Naive B cell (primary cell): Measurements from ENCODE around the gene ZNF777. TPM values are rescaled to one million over a fixed set of nuclear protein-coding genes. Genes with fewer than 3 reads are reported as not detected.
"Not testable (repeated sequence)": the region's sequence is repeated elsewhere in the genome, so short reads cannot be mapped to it uniquely, and the experiment has no call there.

Source experiments
- ATAC-seq, 2 donors: fragments of 150-1000 bp; cut with Tn5 transposase; 2 replicates each; pipeline ENCODE4 v1.10.0; 2021; ENCODE audit warnings: low read depth in 2 of 2, mild to moderate bottlenecking in 2 of 2, moderate library complexity in 2 of 2
- DNase-seq: peaks from one replicate; pipeline ENCODE4 v3.0.0; 2022
- H3K27ac Mint-ChIP-seq, 6 donors: one replicate each; pipeline ENCODE4 v1.8.0; 2020 to 2022; ENCODE audit warnings: mild to moderate bottlenecking in 6 of 6, mixed read lengths in 6 of 6, moderate library complexity in 5 of 6, inconsistent platforms in 2 of 6
- H3K27me3 Mint-ChIP-seq, 3 donors: one replicate each; pipeline ENCODE4 v1.8.0; 2021 to 2022; ENCODE audit warnings: mixed read lengths in 3 of 3, mild to moderate bottlenecking in 1 of 3
- H3K36me3 Mint-ChIP-seq, 2 donors: one replicate each; pipeline ENCODE4 v1.8.0; 2020 to 2022; ENCODE audit warnings: mixed read lengths in 2 of 2, inconsistent platforms in 1 of 2, mild to moderate bottlenecking in 1 of 2
- H3K4me1 Mint-ChIP-seq, 3 donors: one replicate each; pipeline ENCODE4 v1.8.0; 2020 to 2022; ENCODE audit warnings: mixed read lengths in 3 of 3, inconsistent platforms in 1 of 3, mild to moderate bottlenecking in 1 of 3, moderate library complexity in 1 of 3
- H3K4me3 Mint-ChIP-seq, 8 donors: one replicate each; pipeline ENCODE4 v1.8.0; 2020 to 2022; ENCODE audit warnings: mild to moderate bottlenecking in 8 of 8, mixed read lengths in 8 of 8, moderate library complexity in 8 of 8, inconsistent platforms in 2 of 8
- H3K9me3 Mint-ChIP-seq, 7 donors: one replicate each; pipeline ENCODE4 v1.8.0; 2020 to 2022; ENCODE audit warnings: mixed read lengths in 7 of 7, mild to moderate bottlenecking in 5 of 7, inconsistent platforms in 2 of 7, moderate library complexity in 1 of 7
- polyA plus RNA-seq, 6 donors: library from polyadenylated mRNA; unstranded; fragments of 300-500 nt; fragmentation: Illumina TruSeq; gene quantifications; one replicate each; pipeline ENCODE4 v1.2.3, GENCODE V29; 2021; ENCODE audit warnings: low read depth in 6 of 6

ZNF777 gene
- polyA plus RNA-seq, 6 donors from 2014 or later: 0.28 to 2.4 (median 1.3) TPM

DNA sequence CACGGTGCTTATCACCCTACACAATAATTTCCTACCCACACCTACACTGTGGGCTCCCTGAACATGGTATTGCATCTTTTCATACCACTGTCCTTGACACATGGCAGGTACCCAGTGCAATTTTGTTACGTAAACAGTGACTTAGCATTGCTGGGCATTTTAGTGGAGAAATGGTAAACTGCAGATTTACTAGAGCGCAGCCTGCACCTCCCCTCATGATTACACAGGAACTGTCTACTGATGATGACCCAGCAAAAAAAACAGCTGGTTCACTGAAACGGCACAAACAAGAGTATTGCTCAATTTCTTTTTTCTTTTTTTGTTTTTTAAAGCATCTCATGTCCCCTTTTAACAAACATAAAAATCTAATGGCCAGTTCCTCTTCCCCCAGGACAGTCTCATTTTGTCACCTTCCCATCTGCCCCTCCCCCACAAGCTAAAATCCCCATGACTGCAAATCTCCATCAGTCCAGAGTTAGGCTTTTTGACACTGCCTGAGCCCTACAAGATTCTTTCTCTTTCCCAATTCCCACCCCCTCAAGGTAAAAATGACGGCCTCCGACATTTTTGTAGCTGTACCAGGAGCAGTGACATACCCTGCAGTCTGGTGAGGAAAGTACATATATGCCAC is 34.0 kb upstream of the ZNF777 start:
- no peaks in the 10 kb centered on the region for H3K27me3 Mint-ChIP-seq
- no peaks in the 10 kb centered on the region for H3K9me3 Mint-ChIP-seq
- ATAC-seq (no peak), DNase-seq (no peak)
- peaks cover 31 to 38% (median 32%) of the 10 kb centered on the region in 3 donors for H3K4me1 Mint-ChIP-seq
- H3K4me3 Mint-ChIP-seq: peak overlapping the region in 3 of 8 donors; percentile 30 to 98 (median 96)
- H3K36me3 Mint-ChIP-seq: peaks cover 4 to 27% of the 10 kb centered on the region in 2 donors
- H3K27ac Mint-ChIP-seq: peak overlapping the region in 3 of 6 donors; percentile 46 to 86 (median 81)

DNA sequence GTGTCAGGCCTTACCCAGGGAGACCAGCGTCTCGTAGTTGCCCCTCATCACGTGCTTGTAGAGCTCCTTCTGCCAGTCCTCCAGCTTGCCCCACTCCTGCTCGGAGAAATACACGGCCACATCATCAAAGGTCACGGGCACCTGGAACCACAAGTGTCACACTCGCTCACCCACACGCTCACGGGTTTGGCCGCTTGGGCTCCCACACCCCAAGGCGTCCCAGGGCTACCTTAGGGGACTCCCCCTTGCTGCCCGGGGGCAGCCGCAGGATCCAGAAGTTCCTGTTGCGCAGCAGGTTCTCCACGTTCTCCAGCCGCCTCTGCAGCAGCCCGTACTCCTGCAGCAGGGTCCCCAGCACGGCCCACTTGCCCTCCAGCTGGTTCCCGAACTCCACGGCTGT is 33.1 kb upstream of the ZNF777 start:
- not testable (repeated sequence) for H3K27me3 Mint-ChIP-seq, DNase-seq, ATAC-seq, H3K9me3 Mint-ChIP-seq
- Mint-ChIP-seq H3K4me1 (peaks cover 35 to 45% (median 40%) of the 10 kb centered on the region in 3 donors), H3K4me3 (peak overlapping the region in 1 of 8 donors; percentile 22), H3K36me3 (peaks cover 10 to 35% of the 10 kb centered on the region in 2 donors), H3K27ac (peak overlapping the region in 1 of 6 donors; percentile 44)

GRCh38 chr7:149493366-149493765 is 32.5 kb upstream of the ZNF777 start:
- no peaks in the 10 kb centered on the region for H3K9me3 Mint-ChIP-seq
- ATAC-seq: no peak
- no peak for DNase-seq
- H3K4me3 Mint-ChIP-seq: peak overlapping the region in 3 of 8 donors; percentile 27 to 49 (median 47)
- H3K36me3 Mint-ChIP-seq: peaks cover 11 to 40% of the 10 kb centered on the region in 2 donors
- peak overlapping the region in 2 of 6 donors; percentile 19 to 44 for H3K27ac Mint-ChIP-seq
- H3K4me1 Mint-ChIP-seq: peaks cover 35 to 45% (median 40%) of the 10 kb centered on the region in 3 donors
- H3K27me3 Mint-ChIP-seq: no peaks in the 10 kb centered on the region

DNA sequence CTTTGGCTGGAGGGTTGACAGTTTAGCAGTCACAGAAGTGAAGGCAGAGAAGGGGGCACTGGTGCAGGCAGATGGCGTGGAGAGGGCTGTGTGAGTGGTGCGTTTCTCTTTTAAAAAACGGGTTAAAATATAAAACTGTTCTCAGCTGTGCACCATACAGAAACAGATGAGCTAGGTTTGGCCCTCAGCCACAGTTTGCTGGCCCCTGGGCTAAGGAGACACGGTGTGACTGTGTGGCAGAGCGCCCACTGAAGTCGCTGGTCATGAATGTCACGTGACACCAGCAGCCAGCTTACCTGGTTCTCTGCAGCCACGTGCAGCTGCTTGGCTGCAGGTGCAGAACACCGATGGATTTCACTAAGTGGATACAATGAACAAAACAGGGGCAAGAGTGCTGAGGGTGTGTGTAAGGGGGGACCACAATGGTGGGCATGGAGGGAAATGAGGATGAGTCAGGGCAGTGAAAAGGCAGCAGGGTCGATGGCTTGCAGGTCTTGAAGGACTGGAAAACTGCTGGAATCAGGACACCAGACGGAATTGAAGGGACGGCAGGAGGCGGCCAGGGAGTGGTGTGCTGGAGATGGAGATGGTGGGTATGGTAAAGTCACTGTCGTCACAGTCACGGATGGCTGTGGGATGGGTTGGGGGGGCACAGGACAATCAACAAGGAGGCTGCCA is 29.4 kb upstream of the ZNF777 start:
- Mint-ChIP-seq H3K4me3 (peak overlapping the region in 2 of 8 donors; percentile 18 to 22), H3K36me3 (peaks cover 28 to 62% of the 10 kb centered on the region in 2 donors), H3K27ac (peak overlapping the region in 2 of 6 donors; percentile 53 to 58), H3K4me1 (peaks cover 20 to 27% (median 22%) of the 10 kb centered on the region in 3 donors), H3K9me3 (no peaks in the 10 kb centered on the region), H3K27me3 (no peaks in the 10 kb centered on the region)
- ATAC-seq (no peak), DNase-seq (no peak)

- ATAC-seq (no peak), DNase-seq (no peak)
- Mint-ChIP-seq H3K4me3 (peak overlapping the region in 2 of 8 donors; percentile 22 to 28), H3K27ac (peak overlapping the region in 3 of 6 donors; percentile 51 to 95 (median 58)), H3K27me3 (no peaks in the 10 kb centered on the region), H3K36me3 (peaks cover 31 to 66% of the 10 kb centered on the region in 2 donors), H3K9me3 (no peaks in the 10 kb centered on the region), H3K4me1 (peaks cover 15 to 22% (median 18%) of the 10 kb centered on the region in 3 donors)
These were observed 28.6 kb upstream of the ZNF777 start for GRCh38 chr7:149489391-149490024.

DNA sequence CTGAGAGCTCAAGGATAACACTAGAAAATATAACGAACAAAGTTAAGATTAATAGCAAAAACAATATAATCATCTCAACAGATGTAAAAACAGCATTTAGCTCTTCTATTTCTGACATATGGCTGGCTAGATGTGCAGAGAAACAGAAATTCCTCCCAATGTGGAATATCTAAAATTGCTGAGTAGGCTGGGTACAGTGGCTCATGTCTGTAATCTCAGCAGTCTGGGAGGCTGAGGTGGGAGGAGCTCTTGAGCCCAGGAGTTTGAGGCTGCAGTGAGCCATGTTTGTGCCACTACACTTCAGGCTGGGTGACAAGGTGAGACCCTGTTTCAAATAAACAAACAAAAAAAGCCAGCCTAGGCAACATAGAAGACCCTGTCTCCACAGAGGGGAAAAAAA is 18.7 kb upstream of the ZNF777 start:
- Mint-ChIP-seq H3K27me3 (no peaks in the 10 kb centered on the region), H3K4me1 (peaks cover 3 to 6% (median 4%) of the 10 kb centered on the region in 3 donors), H3K4me3 (no peak overlapping the region), H3K36me3 (peaks cover 32 to 33% of the 10 kb centered on the region in 2 donors), H3K27ac (no peak overlapping the region), H3K9me3 (peaks cover 1 to 11% (median 5%) of the 10 kb centered on the region in 7 donors)
- DNase-seq (no peak), ATAC-seq (no peak)

DNA sequence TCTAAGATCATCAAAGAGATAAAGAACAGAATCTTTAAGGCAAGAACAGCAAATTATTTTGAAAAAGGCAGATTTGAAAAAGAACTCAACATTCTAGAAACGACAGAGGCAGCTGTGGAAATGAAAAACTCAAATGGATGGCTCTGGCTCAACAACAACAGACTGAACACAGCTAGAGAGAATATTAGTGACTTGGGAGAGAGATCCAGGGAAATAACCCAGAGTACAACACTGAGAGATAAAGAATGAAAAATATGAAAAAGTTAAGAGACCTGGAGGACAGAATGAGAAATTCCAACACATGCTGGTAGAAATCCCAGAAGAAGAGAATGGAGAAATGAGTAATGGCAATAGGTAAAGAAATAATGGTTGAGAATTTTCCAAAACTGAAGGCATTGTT is 17.9 kb upstream of the ZNF777 start:
- DNase-seq: no peak
- no peak overlapping the region for H3K4me3 Mint-ChIP-seq
- no peak for ATAC-seq
- H3K36me3 Mint-ChIP-seq: peaks cover 32 to 33% of the 10 kb centered on the region in 2 donors
- no peaks in the 10 kb centered on the region for H3K27me3 Mint-ChIP-seq
- H3K27ac Mint-ChIP-seq: no peak overlapping the region
- peaks cover 3 to 6% (median 4%) of the 10 kb centered on the region in 3 donors for H3K4me1 Mint-ChIP-seq
- H3K9me3 Mint-ChIP-seq: peaks cover 1 to 11% (median 5%) of the 10 kb centered on the region in 7 donors

GRCh38 chr7:149477494-149478443 is 16.9 kb upstream of the ZNF777 start:
- peaks cover 1 to 11% (median 5%) of the 10 kb centered on the region in 7 donors for H3K9me3 Mint-ChIP-seq
- no peak overlapping the region for H3K4me3 Mint-ChIP-seq
- H3K27ac Mint-ChIP-seq: peak overlapping the region in 1 of 6 donors; percentile 47
- peaks cover 3 to 6% (median 4%) of the 10 kb centered on the region in 3 donors for H3K4me1 Mint-ChIP-seq
- DNase-seq (no peak), ATAC-seq (no peak)
- no peaks in the 10 kb centered on the region for H3K27me3 Mint-ChIP-seq
- H3K36me3 Mint-ChIP-seq: peaks cover 37% of the 10 kb centered on the region in 2 donors

GRCh38 chr7:149476791-149477190 is 15.9 kb upstream of the ZNF777 start:
- Mint-ChIP-seq H3K9me3 (peaks cover 1 to 11% (median 5%) of the 10 kb centered on the region in 7 donors), H3K36me3 (peaks cover 39 to 42% of the 10 kb centered on the region in 2 donors), H3K27me3 (no peaks in the 10 kb centered on the region), H3K4me1 (peaks cover 3 to 6% (median 4%) of the 10 kb centered on the region in 3 donors), H3K4me3 (no peak overlapping the region), H3K27ac (no peak overlapping the region)
- ATAC-seq (no peak), DNase-seq (no peak)

- H3K36me3 Mint-ChIP-seq: peaks cover 42 to 47% of the 10 kb centered on the region in 2 donors
These were observed 14.5 kb upstream of the ZNF777 start for GRCh38 chr7:149475121-149476045.

GRCh38 chr7:149474309-149475120 is 13.7 kb upstream of the ZNF777 start:
- H3K27ac Mint-ChIP-seq: no peak overlapping the region
- DNase-seq: no peak

More at GRCh38 chr7:149475121-149476045, 14.5 kb upstream of the ZNF777 start:
- Mint-ChIP-seq H3K27ac (no peak overlapping the region), H3K4me1 (peaks cover 4 to 6% (median 5%) of the 10 kb centered on the region in 3 donors), H3K4me3 (no peak overlapping the region), H3K9me3 (peaks cover 1 to 11% (median 7%) of the 10 kb centered on the region in 7 donors), H3K27me3 (no peaks in the 10 kb centered on the region)
- DNase-seq: no peak
- no peak for ATAC-seq

More at GRCh38 chr7:149474309-149475120, 13.7 kb upstream of the ZNF777 start:
- no peaks in the 10 kb centered on the region for H3K27me3 Mint-ChIP-seq
- H3K4me1 Mint-ChIP-seq: peaks cover 4 to 11% (median 6%) of the 10 kb centered on the region in 3 donors
- peaks cover 36 to 54% of the 10 kb centered on the region in 2 donors for H3K36me3 Mint-ChIP-seq
- H3K4me3 Mint-ChIP-seq: no peak overlapping the region
- H3K9me3 Mint-ChIP-seq: peaks cover 1 to 11% (median 7%) of the 10 kb centered on the region in 7 donors
- no peak for ATAC-seq
